ENCODE measurements around the gene CACYBP.

The CACYBP gene

GRCh38 chr1:174990382-174990999 is 9.3 kb upstream of the CACYBP start:
- TF ChIP-seq ZNF274 (IDR thresholded peaks at IDR 0.05; ENCODE audit: low read depth, low read length) (no peak), SUZ12 (IDR thresholded peaks at IDR 0.05; ENCODE audit: extremely low read depth, insufficient read depth, insufficient read length) (no peak), YY1 (IDR thresholded peaks at IDR 0.05; ENCODE audit: insufficient read depth, insufficient read length) (no peak)
- Histone ChIP-seq H3K36me3 (ENCODE audit: insufficient read depth, insufficient read length, low read length) (peaks cover 20% of the 10 kb centered on the region), H3K27me3 (ENCODE audit: insufficient read depth, insufficient read length) (no peaks in the 10 kb centered on the region), H3K9ac (ENCODE audit: insufficient read length, low read depth) (no peak overlapping the region), H3K4me1 (ENCODE audit: insufficient read depth, insufficient read length) (no peaks in the 10 kb centered on the region), H3K9me3 (ENCODE audit: insufficient read depth, low read length) (no peaks in the 10 kb centered on the region), H3K4me3 (ENCODE audit: insufficient read length, low read depth) (no peak overlapping the region)
- DNase-seq (ENCODE audit: low read depth, low spot score): no peak

- Histone ChIP-seq H3K27me3 (ENCODE audit: insufficient read depth, insufficient read length) (no peaks in the 10 kb centered on the region), H3K36me3 (ENCODE audit: insufficient read depth, insufficient read length, low read length) (peaks cover 30% of the 10 kb centered on the region)
These were observed 8.3 kb upstream of the CACYBP start for GRCh38 chr1:174991473-174991872.

GRCh38 chr1:174995121-174995520 is 4.6 kb upstream of the CACYBP start:
- H3K4me1 ChIP-seq (ENCODE audit: insufficient read depth, insufficient read length): no peaks in the 10 kb centered on the region
- H3K9me3 ChIP-seq (ENCODE audit: insufficient read depth, low read length): no peaks in the 10 kb centered on the region
- no peaks in the 10 kb centered on the region for H3K27me3 ChIP-seq (ENCODE audit: insufficient read depth, insufficient read length)
- no peak overlapping the region for H3K4me3 ChIP-seq (ENCODE audit: insufficient read length, low read depth)
- TF ChIP-seq ZNF274 (IDR thresholded peaks at IDR 0.05; ENCODE audit: low read depth, low read length): no peak
- no peak for TF ChIP-seq SUZ12 (IDR thresholded peaks at IDR 0.05; ENCODE audit: extremely low read depth, insufficient read depth, insufficient read length)
- no peak for TF ChIP-seq YY1 (IDR thresholded peaks at IDR 0.05; ENCODE audit: insufficient read depth, insufficient read length)
- peaks cover 29% of the 10 kb centered on the region for H3K36me3 ChIP-seq (ENCODE audit: insufficient read depth, insufficient read length, low read length)
- H3K9ac ChIP-seq (ENCODE audit: insufficient read length, low read depth): no peak overlapping the region
- no peak for DNase-seq (ENCODE audit: low read depth, low spot score)

More at GRCh38 chr1:174991473-174991872, 8.3 kb upstream of the CACYBP start:
- H3K4me1 ChIP-seq (ENCODE audit: insufficient read depth, insufficient read length): no peaks in the 10 kb centered on the region
- no peaks in the 10 kb centered on the region for H3K9me3 ChIP-seq (ENCODE audit: insufficient read depth, low read length)
- no peak for DNase-seq (ENCODE audit: low read depth, low spot score)
- no peak overlapping the region for H3K4me3 ChIP-seq (ENCODE audit: insufficient read length, low read depth)
- TF ChIP-seq ZNF274 (IDR thresholded peaks at IDR 0.05; ENCODE audit: low read depth, low read length) (no peak), SUZ12 (IDR thresholded peaks at IDR 0.05; ENCODE audit: extremely low read depth, insufficient read depth, insufficient read length) (no peak), YY1 (IDR thresholded peaks at IDR 0.05; ENCODE audit: insufficient read depth, insufficient read length) (no peak)
- no peak overlapping the region for H3K9ac ChIP-seq (ENCODE audit: insufficient read length, low read depth)

- H3K4me1 ChIP-seq (ENCODE audit: insufficient read depth, insufficient read length): no peaks in the 10 kb centered on the region
- no peak for DNase-seq (ENCODE audit: low read depth, low spot score)
These were observed 3.8 kb upstream of the CACYBP start for GRCh38 chr1:174995916-174996315.

GRCh38 chr1:174996476-174996875 is 3.3 kb upstream of the CACYBP start:
- peaks cover 24% of the 10 kb centered on the region for H3K36me3 ChIP-seq (ENCODE audit: insufficient read depth, insufficient read length, low read length)
- no peak for DNase-seq (ENCODE audit: low read depth, low spot score)
- H3K9me3 ChIP-seq (ENCODE audit: insufficient read depth, low read length): no peaks in the 10 kb centered on the region
- H3K4me1 ChIP-seq (ENCODE audit: insufficient read depth, insufficient read length): no peaks in the 10 kb centered on the region
- H3K27me3 ChIP-seq (ENCODE audit: insufficient read depth, insufficient read length): no peaks in the 10 kb centered on the region
- no peak for TF ChIP-seq ZNF274 (IDR thresholded peaks at IDR 0.05; ENCODE audit: low read depth, low read length)
- TF ChIP-seq YY1 (IDR thresholded peaks at IDR 0.05; ENCODE audit: insufficient read depth, insufficient read length): no peak
- no peak for TF ChIP-seq SUZ12 (IDR thresholded peaks at IDR 0.05; ENCODE audit: extremely low read depth, insufficient read depth, insufficient read length)
- H3K9ac ChIP-seq (ENCODE audit: insufficient read length, low read depth): no peak overlapping the region
- no peak overlapping the region for H3K4me3 ChIP-seq (ENCODE audit: insufficient read length, low read depth)

More at GRCh38 chr1:174995916-174996315, 3.8 kb upstream of the CACYBP start:
- Histone ChIP-seq H3K9me3 (ENCODE audit: insufficient read depth, low read length) (no peaks in the 10 kb centered on the region), H3K4me3 (ENCODE audit: insufficient read length, low read depth) (no peak overlapping the region), H3K27me3 (ENCODE audit: insufficient read depth, insufficient read length) (no peaks in the 10 kb centered on the region), H3K9ac (ENCODE audit: insufficient read length, low read depth) (no peak overlapping the region), H3K36me3 (ENCODE audit: insufficient read depth, insufficient read length, low read length) (peaks cover 24% of the 10 kb centered on the region)
- TF ChIP-seq ZNF274 (IDR thresholded peaks at IDR 0.05; ENCODE audit: low read depth, low read length): no peak
- TF ChIP-seq YY1 (IDR thresholded peaks at IDR 0.05; ENCODE audit: insufficient read depth, insufficient read length): no peak
- TF ChIP-seq SUZ12 (IDR thresholded peaks at IDR 0.05; ENCODE audit: extremely low read depth, insufficient read depth, insufficient read length): no peak

GRCh38 chr1:174997041-174997440 is 2.7 kb upstream of the CACYBP start:
- H3K4me1 ChIP-seq (ENCODE audit: insufficient read depth, insufficient read length): no peaks in the 10 kb centered on the region

GRCh38 chr1:174998569-174999215 is 1.1 kb upstream of the CACYBP start:
- H3K9ac ChIP-seq (ENCODE audit: insufficient read length, low read depth): peak overlapping the region; percentile 96
- TF ChIP-seq SUZ12 (IDR thresholded peaks at IDR 0.05; ENCODE audit: extremely low read depth, insufficient read depth, insufficient read length) (no peak), ZNF274 (IDR thresholded peaks at IDR 0.05; ENCODE audit: low read depth, low read length) (no peak), YY1 (IDR thresholded peaks at IDR 0.05; ENCODE audit: insufficient read depth, insufficient read length) (no peak)
- peak; percentile 47 for DNase-seq (ENCODE audit: low read depth, low spot score)
- peaks cover 29% of the 10 kb centered on the region for H3K36me3 ChIP-seq (ENCODE audit: insufficient read depth, insufficient read length, low read length)
- H3K9me3 ChIP-seq (ENCODE audit: insufficient read depth, low read length): no peaks in the 10 kb centered on the region
- H3K4me3 ChIP-seq (ENCODE audit: insufficient read length, low read depth): peak overlapping the region; percentile 98
- H3K4me1 ChIP-seq (ENCODE audit: insufficient read depth, insufficient read length): no peaks in the 10 kb centered on the region
- H3K27me3 ChIP-seq (ENCODE audit: insufficient read depth, insufficient read length): no peaks in the 10 kb centered on the region

More at GRCh38 chr1:174997041-174997440, 2.7 kb upstream of the CACYBP start:
- no peaks in the 10 kb centered on the region for H3K27me3 ChIP-seq (ENCODE audit: insufficient read depth, insufficient read length)
- no peak overlapping the region for H3K9ac ChIP-seq (ENCODE audit: insufficient read length, low read depth)
- no peak overlapping the region for H3K4me3 ChIP-seq (ENCODE audit: insufficient read length, low read depth)
- H3K9me3 ChIP-seq (ENCODE audit: insufficient read depth, low read length): no peaks in the 10 kb centered on the region
- TF ChIP-seq YY1 (IDR thresholded peaks at IDR 0.05; ENCODE audit: insufficient read depth, insufficient read length) (no peak), ZNF274 (IDR thresholded peaks at IDR 0.05; ENCODE audit: low read depth, low read length) (no peak), SUZ12 (IDR thresholded peaks at IDR 0.05; ENCODE audit: extremely low read depth, insufficient read depth, insufficient read length) (no peak)
- DNase-seq (ENCODE audit: low read depth, low spot score): no peak
- peaks cover 27% of the 10 kb centered on the region for H3K36me3 ChIP-seq (ENCODE audit: insufficient read depth, insufficient read length, low read length)
